IMR-90 (cell line): ENCODE data around the gene HOXC10. TPM values are rescaled to one million over a fixed set of nuclear protein-coding genes. Genes with fewer than 3 reads are reported as not detected.

Experiments
- ATAC-seq: fragments of 200-7000 bp; cut with Tn5 transposase; 2 replicates; pipeline ENCODE4 v1.9.1; 2020; ENCODE audit warnings: low read depth, mild to moderate bottlenecking, moderate library complexity
- BruUV-seq: library from RNA; stranded (reverse); fragments of 400-500 nt; replicated peaks from 2 replicates; lab custom pipeline; 2021; lab: Mats Ljungman, UMichigan
- CTCF ChIA-PET: fragments of 300-600 bp; formaldehyde crosslinking; extraction: SDS; loops from one replicate; lab custom pipeline; 2021; ENCODE audit warnings: antibody characterized with exemption; lab: Yijun Ruan, JAX
- POLR2A ChIA-PET: fragments of 300-600 bp; sonication (Branson Sonifier 250); formaldehyde crosslinking; loops from one replicate; lab custom pipeline; 2022; ENCODE audit warnings: antibody characterized with exemption; ENCODE audit not compliant: unreplicated experiment; lab: Charles Lee
- DNase-seq: peaks from one replicate; pipeline ENCODE4 v3.0.0; 2013
- H2AFZ ChIP-seq: replicated peaks from 2 replicates; pipeline ENCODE3; 2013; ENCODE audit warnings: low read length, mild to moderate bottlenecking; ENCODE audit not compliant: poor library complexity
- H2AK5ac ChIP-seq: 2 replicates; pipeline ENCODE4 v1.6.1; 2013; ENCODE audit warnings: low read depth, low read length, inconsistent platforms
- H2AK9ac ChIP-seq: replicated peaks from 2 replicates; pipeline ENCODE3; 2013; ENCODE audit warnings: mild to moderate bottlenecking, low read depth, low read length, moderate library complexity; ENCODE audit not compliant: poor library complexity
- H2BK120ac ChIP-seq: 2 replicates; pipeline ENCODE4 v1.6.1; 2013; ENCODE audit warnings: low read depth, low read length, inconsistent platforms
- H2BK15ac ChIP-seq: 3 replicates; pipeline ENCODE4 v1.6.1; 2013; ENCODE audit warnings: low read depth, low read length, inconsistent platforms
- H2BK20ac ChIP-seq: 2 replicates; pipeline ENCODE4 v1.6.1; 2013; ENCODE audit warnings: low read depth, mild to moderate bottlenecking, inconsistent platforms, low read length, moderate library complexity
- H2BK5ac ChIP-seq: 2 replicates; pipeline ENCODE4 v1.6.1; 2013; ENCODE audit warnings: mild to moderate bottlenecking, low read depth, low read length, inconsistent platforms; ENCODE audit not compliant: poor library complexity, severe bottlenecking
- H3K14ac ChIP-seq: replicated peaks from 2 replicates; pipeline ENCODE4 v1.6.1; 2013; ENCODE audit warnings: low read depth, low read length, inconsistent platforms
- H3K18ac ChIP-seq: 2 replicates; pipeline ENCODE4 v1.6.1; 2013; ENCODE audit warnings: low read depth, low read length, control low read depth
- H3K23ac ChIP-seq: 2 replicates; pipeline ENCODE4 v1.6.1; 2013; ENCODE audit warnings: low read depth, low read length, inconsistent platforms
- H3K27ac ChIP-seq: 2 replicates; pipeline ENCODE4 v1.5.1; 2013; ENCODE audit warnings: mild to moderate bottlenecking, control low read depth, low read length; ENCODE audit not compliant: insufficient read depth
- H3K27me3 ChIP-seq: 2 replicates; pipeline ENCODE4 v1.6.1; 2013; ENCODE audit warnings: low read length; ENCODE audit not compliant: control insufficient read depth, insufficient read depth
- H3K36me3 ChIP-seq: 2 replicates; pipeline ENCODE4 v1.6.1; 2013; ENCODE audit warnings: low read length, mixed read lengths; ENCODE audit not compliant: control insufficient read depth, insufficient read depth
- H3K4ac ChIP-seq: 2 replicates; pipeline ENCODE4 v1.6.1; 2013; ENCODE audit warnings: low read depth, low read length, inconsistent platforms
- H3K4me1 ChIP-seq: 2 replicates; pipeline ENCODE4 v1.6.1; 2013; ENCODE audit warnings: low read length, mixed read lengths; ENCODE audit not compliant: control insufficient read depth, insufficient read depth
- H3K4me2 ChIP-seq: 2 replicates; pipeline ENCODE4 v1.6.1; 2013; ENCODE audit warnings: low read depth, mild to moderate bottlenecking, control low read depth, low read length, moderate library complexity
- H3K4me3 ChIP-seq: 2 replicates; pipeline ENCODE4 v1.5.1; 2013; ENCODE audit warnings: low read depth, mild to moderate bottlenecking, control low read depth, low read length, moderate library complexity; ENCODE audit not compliant: insufficient read depth
- H3K56ac ChIP-seq: 2 replicates; pipeline ENCODE4 v1.6.1; 2013; ENCODE audit warnings: low read length, inconsistent platforms; ENCODE audit not compliant: insufficient read depth; ENCODE audit errors: extremely low read depth
- H3K79me1 ChIP-seq, 2 experiments: 2 replicates each; pipeline ENCODE4 v1.6.1; 2013; ENCODE audit warnings: low read length in 2 of 2, inconsistent platforms in 1 of 2, low read depth in 1 of 2
- H3K9ac ChIP-seq: 2 replicates; pipeline ENCODE4 v1.6.1; 2013; ENCODE audit warnings: low read depth, low read length, control low read depth
- H3K9me1 ChIP-seq: 2 replicates; pipeline ENCODE4 v1.6.1; 2013; ENCODE audit warnings: low read length, inconsistent platforms; ENCODE audit not compliant: insufficient read depth
- H3K9me3 ChIP-seq: 2 replicates; pipeline ENCODE4 v1.6.1; 2013; ENCODE audit warnings: low read length; ENCODE audit not compliant: control insufficient read depth, insufficient read depth
- H4K20me1 ChIP-seq: 2 replicates; pipeline ENCODE4 v1.6.1; 2013; ENCODE audit warnings: low read length, inconsistent platforms; ENCODE audit not compliant: insufficient read depth
- H4K5ac ChIP-seq: 2 replicates; pipeline ENCODE4 v1.6.1; 2013; ENCODE audit warnings: mild to moderate bottlenecking, low read depth, low read length, control low read depth
- H4K8ac ChIP-seq, 2 experiments: 2 replicates each; pipeline ENCODE4 v1.6.1; 2013; ENCODE audit warnings: low read depth in 2 of 2, low read length in 2 of 2, control low read depth in 1 of 2, inconsistent platforms in 1 of 2
- H4K91ac ChIP-seq: 2 replicates; pipeline ENCODE4 v1.6.1; 2013; ENCODE audit warnings: low read depth, low read length, inconsistent platforms; ENCODE audit not compliant: insufficient read depth
- BHLHE40 ChIP-seq: fragments of 150-350 bp; IDR thresholded peaks from 2 replicates; pipeline ENCODE4 v1.6.1; 2016; ENCODE audit warnings: mild to moderate bottlenecking, low read depth, low read length
- CEBPB ChIP-seq: IDR thresholded peaks from 2 replicates; pipeline ENCODE4 v1.6.1; 2012; ENCODE audit warnings: low read depth, low read length, improper control_type of control experiment
- CHD1 ChIP-seq: IDR thresholded peaks from 2 replicates; pipeline ENCODE4 v1.6.1; 2012; ENCODE audit warnings: low read depth, low read length, improper control_type of control experiment
- CTCF ChIP-seq: conservative IDR thresholded peaks from 2 replicates; pipeline ENCODE4 v1.5.1; 2012; ENCODE audit warnings: mild to moderate bottlenecking, low read depth, low read length, improper control_type of control experiment
- FOS ChIP-seq: fragments of 150-350 bp; IDR thresholded peaks from 2 replicates; pipeline ENCODE4 v1.6.1; 2016; ENCODE audit warnings: low read depth, low read length
- MAFK ChIP-seq: IDR thresholded peaks from 2 replicates; pipeline ENCODE4 v1.6.1; 2012; ENCODE audit warnings: low read depth, low read length, improper control_type of control experiment
- MAZ ChIP-seq: IDR thresholded peaks from 2 replicates; pipeline ENCODE4 v1.6.1; 2012; ENCODE audit warnings: low read depth, mild to moderate bottlenecking, low read length, improper control_type of control experiment, moderate library complexity, borderline replicate concordance
- MXI1 ChIP-seq: IDR thresholded peaks from 2 replicates; pipeline ENCODE4 v1.6.1; 2012; ENCODE audit warnings: low read depth, mild to moderate bottlenecking, low read length, moderate library complexity, borderline replicate concordance
- POLR2A ChIP-seq: IDR thresholded peaks from 2 replicates; pipeline ENCODE4 v1.6.1; 2012; ENCODE audit warnings: mild to moderate bottlenecking, low read depth, low read length
- RAD21 ChIP-seq: IDR thresholded peaks from 2 replicates; pipeline ENCODE4 v1.6.1; 2012; ENCODE audit warnings: low read length, improper control_type of control experiment
- RCOR1 ChIP-seq: IDR thresholded peaks from 2 replicates; pipeline ENCODE4 v1.6.1; 2012; ENCODE audit warnings: mild to moderate bottlenecking, low read length, improper control_type of control experiment; ENCODE audit not compliant: insufficient replicate concordance
- SMC3 ChIP-seq: fragments of 150-350 bp; IDR thresholded peaks from 2 replicates; pipeline ENCODE4 v1.6.1; 2016; ENCODE audit warnings: low read depth, mild to moderate bottlenecking, antibody characterized with exemption, low read length, moderate library complexity
- USF2 ChIP-seq: fragments of 150-350 bp; IDR thresholded peaks from 2 replicates; pipeline ENCODE4 v1.6.1; 2017; ENCODE audit warnings: mild to moderate bottlenecking, antibody characterized with exemption, low read length, low read depth
- WGBS, 2 experiments: methylation state at CpG; one replicate each; pipeline versions ENCODE4 v1.1.5 to v1.1.7; 2013; ENCODE audit warnings: missing lambda C conversion rate in 2 of 2; ENCODE audit not compliant: insufficient read length in 1 of 2; ENCODE audit errors: extremely low coverage in 2 of 2; 5-methylcytosine and 5-hydroxymethylcytosine counted together
- dilution Hi-C: fragments of 300-500 bp; cut with HindIII; formaldehyde crosslinking; loops from one replicate; pipeline ENCODE4 v1.14.3; 2018; ENCODE audit warnings: low sequenced_read_pairs; ENCODE audit not compliant: unreplicated experiment
- in situ Hi-C: fragments of 300-500 bp; cut with MboI; formaldehyde crosslinking; loops from 3 replicates; pipeline ENCODE4 v1.14.3; 2019; ENCODE audit warnings: low sequenced_read_pairs, inconsistent platforms, mixed read lengths
- intact Hi-C: fragments of 100-400 bp; cut with micrococcal nuclease; formaldehyde crosslinking; loops from 2 replicates; pipeline ENCODE4 v1.10.0; 2022
- polyA plus RNA-seq, 3 experiments: library from polyadenylated mRNA; depleted of rRNA; stranded (reverse); fragments of >200 nt; gene quantifications; 2 replicates each; pipeline ENCODE4 v1.2.3, GENCODE V29; 2012; ENCODE audit warnings: low replicate concordance in 1 of 3
- total RNA-seq: library from RNA; depleted of rRNA; stranded (reverse); fragments of >200 nt; gene quantifications from 2 replicates; pipeline ENCODE4 v1.2.3, GENCODE V29; 2012
- TF ChIP-seq, protein P1 (sequence below): fragments of 150-350 bp; IDR thresholded peaks from 2 replicates; pipeline ENCODE4 v1.6.1; 2016; ENCODE audit warnings: low read depth, mild to moderate bottlenecking, low read length, moderate library complexity, borderline replicate concordance

HOXC10 gene
- total and polyA plus RNA-seq, 2 of the 4 experiments (the other 2 are of a cell fraction) = 0.15 TPM; not detected in 1

DNA sequence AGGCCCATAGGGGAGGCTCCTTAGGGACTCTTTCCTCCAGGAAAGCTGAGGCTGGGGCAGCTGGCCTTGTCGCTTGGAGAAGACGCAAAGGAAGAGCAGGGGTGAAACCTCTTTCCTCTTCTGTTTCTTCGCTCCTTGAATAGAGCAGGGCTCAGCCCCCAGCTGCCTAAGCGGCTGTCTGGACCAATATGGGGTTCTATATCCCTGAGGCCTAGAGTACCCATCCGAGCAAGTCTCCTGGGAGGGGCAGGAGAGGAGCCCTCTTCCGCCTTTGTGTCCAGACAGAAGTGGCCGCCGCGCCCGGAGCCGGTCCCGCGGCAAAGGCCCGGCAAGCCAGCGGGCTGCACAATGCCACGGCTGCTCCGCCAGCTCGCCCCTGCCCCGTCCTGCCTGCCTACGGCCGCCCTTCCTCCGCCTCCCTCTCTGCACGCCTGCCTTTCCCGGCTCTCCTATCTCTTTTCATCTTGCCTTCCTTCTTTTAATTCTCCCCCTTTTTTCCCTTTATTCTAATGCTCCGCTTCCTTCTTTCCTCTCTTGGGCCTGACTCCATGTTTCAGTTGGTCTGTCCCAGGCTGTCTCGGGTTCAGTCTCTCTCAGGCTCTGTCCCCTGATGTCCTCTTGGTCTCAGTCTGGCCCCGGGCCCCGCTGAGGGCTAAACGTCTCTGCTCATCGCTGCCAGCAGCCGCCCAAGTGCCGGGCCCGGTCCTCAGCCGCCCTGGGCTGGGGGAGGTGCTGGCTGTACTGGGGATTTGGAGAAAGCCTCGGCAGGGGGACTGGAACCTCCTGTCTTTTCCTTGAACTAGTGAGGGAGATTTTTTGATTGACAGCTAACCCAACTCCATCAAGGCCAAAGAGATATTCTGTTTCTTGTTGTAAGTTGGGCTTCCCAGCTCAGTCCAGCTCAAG, 12.5 kb downstream of the HOXC10 start:
- Histone ChIP-seq H3K9ac (no peak overlapping the region), H4K8ac (no peak overlapping the region), H2AK9ac (no peak overlapping the region), H3K4me2 (no peak overlapping the region), H3K23ac (no peak overlapping the region), H3K36me3 (no peaks in the 10 kb centered on the region), H3K4me3 (no peak overlapping the region), H3K9me3 (peaks cover 17% of the 10 kb centered on the region), H3K14ac (no peak overlapping the region), H2BK20ac (no peak overlapping the region), H3K27ac (no peak overlapping the region), H4K91ac (no peak overlapping the region), H2AFZ (no peak overlapping the region), H2BK5ac (no peak overlapping the region), H2AK5ac (no peak overlapping the region), H3K4ac (no peak overlapping the region), H3K27me3 (peaks cover 97% of the 10 kb centered on the region), H4K20me1 (no peaks in the 10 kb centered on the region), H2BK15ac (no peak overlapping the region), H4K5ac (no peak overlapping the region), H3K56ac (no peak overlapping the region), H3K18ac (no peak overlapping the region), H3K9me1 (no peaks in the 10 kb centered on the region), H2BK120ac (no peak overlapping the region), H3K4me1 (peaks cover 2% of the 10 kb centered on the region; the same call in 1 of the 2 replicates), H3K79me1 (no peaks in the 10 kb centered on the region)
- in situ Hi-C loops = loop anchor here (10.0 kb wide), 2 partner anchors 233 to 377 kb away; no protein-coding TSS in a partner anchor
- intact Hi-C loops = no loop called here
- ATAC-seq (no peak), DNase-seq (no peak)
- 17% methylated on average over 1 of the region's 35 CpGs; no CpG with 5 or more reads in 1 of the 2 experiments for WGBS, 2 experiments
- ChIA-PET CTCF (no interaction called here), POLR2A (no interaction called here)
- dilution Hi-C loops = no loop called here
- BruUV-seq = no TSS peak
- no peak for TF ChIP-seq USF2
- no peak for TF ChIP-seq CTCF
- TF ChIP-seq CEBPB = no peak
- no peak for TF ChIP-seq MAFK
- TF ChIP-seq CHD1 = no peak
- TF ChIP-seq FOS = no peak
- TF ChIP-seq MAZ = no peak
- TF ChIP-seq MXI1 = no peak
- no peak for TF ChIP-seq RCOR1
- TF ChIP-seq RAD21 = no peak
- TF ChIP-seq BHLHE40 = no peak
- no peak for TF ChIP-seq SMC3
- no peak for TF ChIP-seq POLR2A
- TF ChIP-seq, protein P1, sequence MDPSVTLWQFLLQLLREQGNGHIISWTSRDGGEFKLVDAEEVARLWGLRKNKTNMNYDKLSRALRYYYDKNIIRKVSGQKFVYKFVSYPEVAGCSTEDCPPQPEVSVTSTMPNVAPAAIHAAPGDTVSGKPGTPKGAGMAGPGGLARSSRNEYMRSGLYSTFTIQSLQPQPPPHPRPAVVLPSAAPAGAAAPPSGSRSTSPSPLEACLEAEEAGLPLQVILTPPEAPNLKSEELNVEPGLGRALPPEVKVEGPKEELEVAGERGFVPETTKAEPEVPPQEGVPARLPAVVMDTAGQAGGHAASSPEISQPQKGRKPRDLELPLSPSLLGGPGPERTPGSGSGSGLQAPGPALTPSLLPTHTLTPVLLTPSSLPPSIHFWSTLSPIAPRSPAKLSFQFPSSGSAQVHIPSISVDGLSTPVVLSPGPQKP = no peak
